Measurements from ENCODE around the gene ZIC4.

- TF ChIP-seq CTCF (IDR thresholded peaks at IDR 0.05) (no peak), POLR2A (IDR thresholded peaks at IDR 0.05) (no peak), EP300 (IDR thresholded peaks at IDR 0.05) (no peak)
Measured at GRCh38 chr3:147387291-147387884, 19.0 kb downstream of the ZIC4 start.

Measured in tibial nerve (tissue), 4 donors.